ENCODE measurements around the gene EFCAB11.

Gene EFCAB11

DNA sequence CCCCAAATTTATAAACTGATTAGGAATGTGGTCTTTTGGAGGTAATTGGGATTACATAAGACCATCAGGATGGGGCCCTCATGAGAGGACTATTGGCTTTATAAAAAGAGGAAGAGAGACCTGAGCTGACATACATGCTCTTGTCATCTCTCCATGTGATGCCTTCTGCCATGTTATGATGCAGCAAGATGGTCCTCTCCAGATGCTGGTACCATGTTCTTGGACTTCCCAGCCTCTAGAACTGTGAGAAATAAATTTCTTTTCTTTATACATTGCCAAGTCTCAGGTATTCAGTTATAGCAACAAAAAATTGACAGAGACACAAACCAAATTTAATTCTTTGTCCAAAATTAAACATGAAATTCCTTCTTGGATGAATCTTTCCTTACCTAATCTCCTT, 92.9 kb downstream of the EFCAB11 start:
- DNase-seq = no peak

DNA sequence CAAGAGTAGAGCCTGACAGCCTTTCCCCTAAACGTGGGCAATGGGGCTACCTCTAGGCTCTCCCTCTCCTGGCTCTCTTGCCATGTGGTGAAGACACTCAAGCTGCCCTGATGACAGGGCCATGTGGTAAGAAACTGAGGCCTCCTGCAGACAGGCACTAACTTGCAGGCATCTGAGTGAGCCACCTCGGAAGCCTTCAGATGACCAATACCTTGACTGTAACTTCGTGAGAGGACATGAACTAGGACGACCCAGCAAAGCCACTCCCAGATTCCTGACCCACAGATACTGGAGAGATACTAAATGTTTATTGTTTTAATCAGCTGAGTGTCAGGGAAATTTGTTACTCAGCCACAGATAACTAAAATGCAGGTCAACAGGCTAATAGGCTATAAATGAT, 96.4 kb downstream of the EFCAB11 start:
- no peak for DNase-seq

DNA sequence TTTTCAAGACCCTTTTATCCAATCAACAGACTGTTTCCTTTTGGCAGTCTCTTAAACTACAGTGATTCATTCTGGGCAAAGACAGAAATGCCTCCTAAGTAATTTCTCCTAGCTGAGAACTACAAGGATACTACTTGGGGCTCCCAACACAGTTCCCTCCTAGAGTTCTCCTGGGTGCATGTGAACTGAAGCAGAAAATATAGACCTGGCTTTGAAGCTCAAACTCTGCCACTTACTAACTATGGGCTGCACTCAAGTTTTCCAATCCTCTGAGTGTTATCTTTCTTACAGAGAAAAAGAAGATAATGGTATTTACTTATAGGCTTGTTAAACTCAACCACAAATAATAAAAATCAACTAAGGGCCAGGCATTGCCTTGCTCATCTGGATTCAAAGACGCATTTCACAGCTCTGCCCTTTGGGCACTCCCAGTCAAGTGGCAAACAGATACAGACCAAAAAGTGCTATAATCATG, 97.6 kb downstream of the EFCAB11 start:
- no peak for DNase-seq

DNA sequence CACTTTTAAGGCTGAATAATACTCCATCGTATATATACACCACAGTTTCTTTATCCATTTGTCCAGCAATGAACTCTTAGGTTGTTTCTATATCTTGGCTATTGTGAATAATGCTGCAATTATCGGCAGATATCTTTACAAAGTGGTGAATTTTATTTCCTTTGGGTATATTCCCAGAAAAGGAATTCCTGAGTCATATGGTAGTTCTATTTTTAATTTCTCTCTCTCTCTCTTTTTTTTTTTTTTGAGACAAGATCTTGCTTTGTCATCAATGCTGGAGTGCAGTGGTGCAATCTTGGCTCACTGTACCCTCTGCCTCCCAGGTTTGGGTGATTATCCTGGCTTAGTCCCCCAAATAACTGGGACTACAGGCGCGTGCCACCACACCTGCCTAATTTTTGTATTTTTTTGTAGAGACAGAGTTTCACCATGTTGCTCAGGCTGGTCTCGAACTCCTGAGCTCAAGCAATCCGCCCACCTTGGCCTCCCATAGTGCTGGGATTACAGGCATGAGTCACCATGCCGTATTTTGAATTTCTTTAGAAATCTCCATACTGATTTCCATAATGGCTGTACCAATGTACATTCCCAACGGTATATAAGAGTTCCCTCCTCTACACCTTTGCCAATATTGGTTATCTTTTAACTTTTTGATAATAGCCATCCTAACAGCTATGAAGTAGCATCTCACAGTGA, 98.4 kb downstream of the EFCAB11 start:
- no peak for DNase-seq

DNA sequence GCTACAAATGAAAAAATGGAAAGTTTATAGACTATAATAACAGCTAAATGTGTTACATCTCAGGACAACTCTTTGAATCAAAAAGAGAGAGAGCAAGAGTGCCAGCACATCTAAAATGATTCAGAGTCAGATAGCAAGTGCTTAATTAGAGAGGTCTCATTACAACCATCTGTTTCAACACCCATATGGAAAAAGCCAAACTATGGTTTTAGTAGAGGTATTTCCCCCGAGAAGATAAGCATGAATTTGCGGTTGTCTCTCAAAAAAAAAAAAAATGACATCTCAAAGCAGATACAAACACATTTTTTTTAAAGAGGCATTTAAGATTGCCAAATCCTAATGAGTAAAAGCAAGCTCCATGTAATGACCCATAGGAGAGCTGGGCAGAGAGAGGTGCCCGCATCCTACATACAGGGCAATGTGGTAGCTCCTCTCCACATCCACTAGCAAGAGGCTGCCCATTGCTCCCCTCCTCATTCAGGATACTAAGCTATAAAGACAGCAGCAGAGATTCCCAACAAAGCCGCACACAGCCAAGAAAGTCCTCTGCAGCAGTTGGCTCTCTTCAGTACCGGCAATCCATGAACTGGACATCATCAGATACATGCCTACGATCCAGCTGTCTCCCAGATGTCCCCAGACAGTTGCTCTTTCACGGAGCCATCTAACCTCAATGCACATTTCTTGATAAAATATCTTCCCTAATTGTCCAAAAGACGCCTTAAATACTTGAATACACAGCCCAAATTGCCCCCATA, 100.4 kb downstream of the EFCAB11 start:
- DNase-seq = no peak

DNA sequence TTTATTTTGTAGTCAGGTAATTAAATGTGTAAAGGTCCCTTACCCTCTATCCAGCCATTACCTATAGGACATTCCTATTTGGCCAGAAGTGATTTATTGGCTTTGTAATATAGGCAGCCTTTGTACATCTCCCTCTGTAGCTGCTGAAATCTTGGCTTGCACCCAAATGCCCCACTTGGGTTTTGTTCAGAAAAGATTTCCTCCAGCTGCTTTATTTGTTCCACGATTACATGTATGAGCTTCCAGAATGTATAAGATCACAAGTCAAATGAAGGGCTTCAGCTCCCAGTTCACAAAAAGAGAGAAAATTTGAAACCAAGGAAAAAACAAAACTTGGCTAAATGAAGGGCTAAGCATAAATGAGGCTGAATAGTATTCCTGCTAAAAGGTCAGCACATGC, 103.4 kb downstream of the EFCAB11 start:
- no peak for DNase-seq

DNA sequence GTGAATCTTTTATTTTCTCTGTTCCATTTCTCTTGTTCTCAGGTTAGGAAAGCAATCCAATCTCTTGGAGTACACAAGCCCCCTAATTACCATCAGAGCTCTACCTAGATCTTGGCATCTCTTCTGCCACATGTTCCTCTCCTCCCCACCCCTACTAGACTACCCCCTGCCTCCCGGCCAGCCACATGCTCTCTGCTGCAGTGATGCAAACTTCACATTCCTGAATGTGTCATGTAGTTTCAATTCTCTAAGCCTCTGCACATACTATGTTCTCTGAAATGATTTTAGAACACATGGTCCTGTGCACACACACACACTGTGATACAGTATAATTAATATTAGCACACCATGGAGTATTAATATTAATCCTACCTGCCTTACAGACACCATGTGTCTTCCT, 104.6 kb downstream of the EFCAB11 start:
- no peak for DNase-seq

DNA sequence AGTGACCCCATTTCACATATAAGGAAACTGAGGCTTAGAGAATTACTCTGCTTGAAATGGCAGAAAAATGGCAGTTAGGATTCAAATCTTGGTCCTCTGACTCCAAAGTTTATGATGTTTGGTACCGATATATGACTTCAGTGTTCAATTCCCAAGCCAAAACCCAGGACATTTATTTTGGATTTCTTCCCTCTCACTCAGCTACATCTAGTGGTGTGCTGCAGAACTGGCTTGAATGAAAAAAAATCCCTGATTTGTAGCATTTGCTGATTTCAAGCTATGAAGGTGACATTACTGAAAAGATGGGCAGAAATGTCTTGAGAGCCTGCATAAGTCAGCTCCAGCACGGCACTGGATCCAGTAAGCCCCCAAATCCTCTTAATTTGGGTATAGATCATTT, 106.4 kb downstream of the EFCAB11 start:
- no peak for DNase-seq

DNA sequence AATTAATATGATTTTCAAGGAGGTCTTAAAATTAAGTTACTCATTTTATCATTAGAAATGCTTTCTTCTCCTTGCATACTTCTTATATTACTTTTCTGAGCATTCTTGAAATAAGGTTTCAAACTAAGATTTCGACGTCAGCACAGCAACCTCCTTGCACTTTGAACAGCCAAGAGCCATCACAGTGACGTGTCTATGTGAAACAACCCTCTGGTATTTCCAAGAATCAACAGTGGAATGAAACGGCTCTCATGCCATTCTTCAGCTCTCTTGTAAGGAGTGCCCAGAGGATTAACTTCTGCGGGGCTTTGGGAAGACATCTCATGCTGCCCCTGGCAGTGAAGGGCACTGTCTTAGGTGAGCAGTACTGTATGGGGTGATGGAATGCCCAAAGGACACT, 109.2 kb downstream of the EFCAB11 start:
- no peak for DNase-seq

DNA sequence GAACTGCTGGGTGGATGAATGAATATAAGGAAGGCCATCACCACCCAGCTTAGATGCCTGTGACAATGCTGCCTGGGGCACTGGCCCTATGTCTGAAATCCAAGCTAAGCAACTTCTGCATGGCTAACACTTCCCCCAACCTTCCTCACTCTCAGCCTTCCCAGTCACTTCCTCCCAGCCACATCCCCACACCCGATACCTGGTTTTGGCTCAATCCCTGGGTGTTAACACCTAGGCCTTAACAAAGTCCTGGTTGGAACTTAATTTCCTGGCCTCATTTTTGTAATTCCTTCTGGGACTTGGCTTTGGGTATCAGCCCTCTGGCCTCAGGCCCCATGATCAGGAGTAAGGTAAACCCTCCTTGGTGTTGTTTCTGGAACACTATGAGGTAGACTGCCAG, 110.0 kb downstream of the EFCAB11 start:
- no peak for DNase-seq

DNA sequence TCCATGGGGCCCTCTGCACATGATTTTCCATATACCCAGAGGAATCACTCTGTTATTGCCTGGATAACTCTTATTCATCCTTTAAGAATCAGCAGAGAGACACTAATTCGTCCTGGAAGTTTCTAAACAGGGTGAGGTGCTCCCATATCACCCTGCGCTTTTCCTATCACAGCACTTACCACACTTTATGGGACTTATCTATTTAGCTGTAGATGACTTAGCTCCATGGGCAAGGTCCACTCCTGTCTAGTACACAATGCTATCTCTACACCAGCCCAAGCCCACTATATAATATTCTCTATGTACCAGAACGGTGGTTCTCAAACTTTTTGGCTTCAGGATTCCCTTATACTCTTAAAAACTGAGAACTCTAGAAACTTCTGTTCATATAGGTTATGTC, 111.7 kb downstream of the EFCAB11 start:
- no peak for DNase-seq

DNA sequence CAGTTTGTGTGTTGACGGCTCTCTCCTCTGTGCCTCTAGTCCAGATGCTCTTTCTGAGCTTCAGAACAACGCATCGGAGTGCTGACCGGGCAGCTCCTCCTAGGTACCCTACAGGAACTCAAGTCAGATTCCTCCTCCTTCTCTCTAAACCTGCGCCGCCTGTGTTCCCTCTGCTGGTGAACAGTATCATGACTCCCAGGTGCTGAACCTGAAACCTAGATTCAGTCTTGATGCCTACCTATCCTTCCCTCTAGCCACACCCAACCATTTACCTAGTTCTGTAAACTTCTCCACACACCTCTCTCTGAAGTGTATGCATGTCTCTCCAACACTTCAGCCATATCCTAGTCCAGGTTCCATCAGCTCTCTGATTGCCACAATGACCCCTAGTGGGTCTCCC, 112.7 kb downstream of the EFCAB11 start:
- no peak for DNase-seq

DNA sequence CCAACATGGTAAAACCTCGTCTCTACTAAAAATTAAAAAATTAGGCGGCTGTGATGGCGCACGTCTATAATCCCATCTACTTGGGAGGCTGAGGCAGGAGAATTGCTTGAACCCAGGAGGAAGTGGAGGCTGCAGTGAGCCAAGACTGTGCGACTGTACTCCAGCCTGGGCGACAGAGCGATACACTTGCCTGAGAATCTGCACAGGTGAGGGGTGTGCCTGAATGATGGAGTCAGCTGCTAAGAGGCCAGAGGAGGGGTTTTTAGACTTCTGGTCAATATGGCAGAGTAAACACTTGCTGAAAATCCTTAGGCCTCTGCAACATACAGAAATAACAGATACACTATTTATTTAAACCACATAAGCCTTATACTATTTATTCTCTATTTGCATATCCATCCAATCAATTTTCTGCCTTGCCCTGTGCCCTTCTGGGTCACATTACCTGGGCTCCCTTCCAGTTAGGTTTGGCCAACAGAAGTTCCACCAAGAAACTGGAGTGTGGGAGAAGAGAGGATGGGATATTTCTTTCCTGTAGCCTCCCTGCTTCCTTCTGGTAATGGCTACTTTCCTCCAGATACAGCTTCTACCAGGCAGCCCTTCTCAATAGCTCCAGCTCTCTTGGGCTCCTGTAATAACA, 117.6 kb downstream of the EFCAB11 start:
- DNase-seq = no peak

DNA sequence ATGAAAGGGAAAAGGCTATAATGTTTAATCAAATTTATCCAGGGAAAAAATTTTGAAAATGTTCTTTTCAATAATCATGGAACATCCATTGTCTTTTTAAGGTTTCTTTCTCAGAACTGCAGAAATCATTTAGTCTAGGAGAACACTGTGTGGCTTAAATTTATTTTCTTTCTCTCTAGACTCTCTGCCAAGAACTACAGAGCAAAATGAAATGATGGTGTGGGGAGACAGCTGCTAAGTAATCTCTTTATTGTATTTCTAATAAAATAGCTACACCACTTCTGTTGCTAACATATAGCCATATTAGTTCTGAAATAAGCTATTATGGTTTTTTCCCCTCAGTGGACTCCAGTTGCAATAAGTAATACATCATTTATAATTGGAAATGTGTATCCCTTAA, 120.9 kb downstream of the EFCAB11 start:
- DNase-seq = no peak

DNA sequence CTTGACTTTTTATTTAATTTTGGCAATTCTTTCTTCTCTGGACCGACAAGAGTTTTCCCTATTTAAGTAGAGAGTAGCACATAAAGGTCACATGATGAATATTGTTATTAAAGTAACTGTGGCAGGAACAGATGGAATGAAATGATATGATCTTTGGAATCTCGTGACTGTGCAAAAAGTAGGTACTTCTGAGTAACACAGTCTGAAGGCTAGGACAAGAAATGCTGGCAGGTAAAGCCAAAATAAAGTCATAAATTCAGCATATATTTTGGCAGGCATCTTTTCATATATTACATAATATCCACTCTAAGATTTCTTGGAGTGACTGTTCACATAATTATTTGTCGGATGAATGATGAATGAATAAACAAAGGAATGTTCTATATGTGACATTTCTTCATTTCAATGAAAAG, 121.4 kb downstream of the EFCAB11 start:
- no peak for DNase-seq

DNA sequence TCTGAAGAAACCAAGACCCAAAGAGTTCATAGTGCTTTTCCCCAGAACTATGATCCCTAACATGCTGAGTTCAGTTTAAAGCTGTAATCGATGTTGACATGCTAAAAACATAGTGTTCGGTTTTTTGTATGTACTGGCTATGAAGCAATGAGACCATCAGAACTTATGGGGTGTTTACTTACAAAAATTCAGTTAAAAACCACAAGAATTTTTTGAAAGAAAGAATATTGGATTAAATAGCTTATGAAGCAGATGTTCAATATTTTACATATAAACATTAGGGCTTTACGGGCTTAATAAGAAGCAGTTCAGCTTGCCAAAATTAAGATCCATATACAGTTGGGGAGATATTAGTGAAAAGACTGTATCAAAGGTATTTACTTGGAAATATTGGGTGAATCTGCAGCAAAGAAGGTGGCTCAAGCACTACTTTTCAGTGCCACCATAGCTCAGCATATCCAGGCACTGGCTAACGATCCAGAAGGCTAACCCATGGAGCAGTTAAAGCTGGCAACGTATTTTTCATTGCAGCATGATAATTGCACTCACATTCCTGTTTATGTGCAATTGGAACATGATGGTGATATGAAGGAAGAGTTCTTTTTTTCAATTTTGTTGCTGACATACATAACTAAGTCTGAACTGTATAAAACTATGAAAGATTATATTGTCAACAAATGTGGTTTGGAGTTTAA, 125.9 kb downstream of the EFCAB11 start:
- DNase-seq = no peak

DNA sequence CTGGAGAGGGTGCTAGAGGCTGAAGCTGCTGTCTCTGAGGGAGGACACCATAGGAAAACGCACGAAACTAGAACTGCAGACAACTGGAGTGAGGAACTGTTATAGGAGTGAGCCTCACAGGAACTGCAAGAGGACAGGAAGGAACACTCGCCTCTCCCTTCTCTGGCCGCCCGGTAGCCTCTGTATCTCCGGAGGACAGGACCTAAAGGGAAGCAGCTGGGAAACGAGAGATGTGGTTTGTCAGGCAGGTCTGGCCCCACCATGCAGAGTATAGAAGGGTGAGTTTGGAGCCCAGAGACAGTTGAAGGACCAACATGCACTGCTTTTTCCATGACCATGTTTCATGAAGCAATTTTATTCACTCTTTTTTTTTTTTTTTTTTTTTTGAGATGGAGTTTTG, 127.3 kb downstream of the EFCAB11 start:
- DNase-seq = no peak

DNA sequence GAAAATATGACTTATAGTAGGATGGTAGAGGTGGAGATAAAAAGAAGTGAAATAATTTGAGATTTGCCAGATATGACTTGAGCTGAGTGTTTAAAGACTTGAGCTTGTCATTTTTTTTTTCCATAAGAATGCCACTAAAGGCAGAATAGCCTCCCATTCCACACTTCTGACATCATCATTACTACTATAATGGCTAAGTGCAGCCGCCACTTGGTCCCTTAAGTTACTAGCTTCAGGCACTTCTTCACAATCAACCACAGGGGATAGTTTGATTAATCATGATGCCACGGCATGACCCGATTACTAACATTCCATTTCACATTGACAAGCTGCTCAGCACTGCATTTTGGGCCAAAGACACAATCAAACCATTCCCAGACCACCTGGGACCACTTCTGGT, 127.9 kb downstream of the EFCAB11 start:
- no peak for DNase-seq

DNA sequence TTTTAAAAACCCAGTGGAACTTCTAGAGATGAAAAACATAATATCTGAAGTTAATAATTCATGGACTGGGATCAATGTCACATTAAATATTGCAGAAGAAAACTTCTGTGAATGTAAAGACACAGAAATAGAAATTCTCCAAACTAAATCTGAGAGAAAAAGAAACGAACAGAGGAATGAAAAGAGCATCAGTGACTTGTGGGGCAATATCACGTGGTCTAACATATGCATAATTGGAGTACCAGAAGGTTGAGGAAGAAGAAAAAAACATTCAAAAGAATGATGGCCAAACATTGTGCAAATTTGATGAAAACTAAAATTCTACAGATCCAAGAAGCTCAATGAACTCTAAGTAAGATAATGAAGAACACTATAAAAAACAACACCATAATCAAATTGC, 130.8 kb downstream of the EFCAB11 start:
- DNase-seq = no peak

DNA sequence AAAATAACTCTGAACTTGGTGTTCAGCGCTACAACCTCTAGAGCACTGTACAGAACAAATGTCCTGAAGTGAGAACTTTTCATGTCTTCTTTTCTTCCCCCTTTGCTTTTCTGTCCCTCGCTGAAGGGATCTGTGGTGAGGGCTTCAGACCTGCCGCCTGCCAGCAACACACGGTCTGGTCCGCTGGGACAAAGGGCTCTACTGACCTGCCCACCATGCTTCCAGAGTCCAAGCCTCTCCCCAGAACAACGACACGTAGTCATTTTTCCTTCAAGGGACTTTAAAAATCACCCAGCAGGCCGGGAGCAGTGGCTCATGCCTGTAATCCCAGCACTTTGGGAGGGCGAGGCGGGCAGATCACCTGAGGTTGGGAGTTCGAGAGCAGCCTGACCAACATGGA, 140.4 kb downstream of the EFCAB11 start:
- DNase-seq = no peak

DNA sequence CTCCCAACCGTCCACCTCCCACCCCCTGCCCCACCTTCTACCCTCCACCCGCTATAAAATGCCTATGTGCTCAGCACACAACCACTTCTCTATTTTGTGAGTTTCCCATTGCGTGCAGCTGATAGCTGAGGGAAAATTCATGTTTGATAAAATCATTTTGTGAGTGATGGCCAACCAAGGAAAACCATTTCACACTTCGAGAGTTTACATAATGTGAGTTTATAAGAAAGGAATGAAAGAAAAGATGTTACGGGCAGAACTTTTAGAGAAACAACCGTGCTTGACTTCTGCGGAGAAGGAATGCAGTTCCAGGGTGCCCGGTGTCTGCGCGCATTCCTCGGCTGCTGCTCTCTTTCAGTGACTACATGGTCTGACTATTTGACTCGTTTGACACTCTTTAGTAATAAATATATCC, 140.9 kb downstream of the EFCAB11 start:
- DNase-seq = no peak

DNA sequence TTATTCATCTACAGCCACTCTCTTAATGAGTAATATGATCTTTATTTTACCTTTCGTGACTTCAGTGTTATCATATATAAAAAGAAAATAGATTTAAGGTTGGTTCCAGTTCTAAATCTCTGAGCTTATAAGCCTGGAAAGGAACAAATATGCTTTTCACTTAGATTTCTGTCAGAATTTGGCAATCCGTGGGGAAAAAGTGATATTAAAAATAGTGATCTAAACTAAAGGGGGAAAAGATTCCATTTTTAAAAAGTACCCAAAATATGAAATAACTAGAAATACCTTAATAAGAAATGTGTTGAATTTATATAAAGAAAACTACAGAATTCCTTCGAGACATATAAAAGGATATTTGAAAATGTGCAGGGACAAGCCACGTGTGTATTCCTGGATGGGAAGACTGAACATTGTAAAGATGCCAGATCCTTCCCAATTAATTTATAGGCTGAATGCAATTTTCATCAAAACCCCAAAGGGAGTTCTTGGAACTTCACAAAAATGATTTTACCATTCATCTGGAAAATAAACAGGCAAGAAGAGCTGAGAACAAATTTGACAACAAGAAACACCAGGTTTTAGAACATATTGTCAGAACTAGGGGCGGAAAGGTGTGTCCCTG, 142.5 kb downstream of the EFCAB11 start:
- no peak for DNase-seq

DNA sequence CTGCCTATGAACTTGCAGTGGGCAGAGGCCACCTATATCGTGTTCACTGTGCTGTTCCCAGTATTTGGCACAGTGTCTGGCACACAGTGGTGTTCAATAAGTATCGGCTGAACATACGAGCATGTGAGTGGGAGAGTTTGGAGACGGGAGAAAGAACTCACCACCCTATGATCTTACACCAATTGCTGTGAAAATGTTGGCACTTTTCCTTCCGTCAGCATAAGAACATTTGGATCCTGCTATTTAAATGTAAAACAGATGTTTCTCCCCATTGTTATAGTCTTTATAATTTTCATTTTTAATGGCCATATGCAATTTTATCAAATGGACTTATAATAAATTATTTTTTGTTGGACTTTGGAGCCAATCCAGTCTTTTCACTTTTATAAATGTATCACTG, 144.4 kb downstream of the EFCAB11 start:
- no peak for DNase-seq

Data from activated CD4-positive, CD25-positive, alpha-beta regulatory T cell (primary cell).